Thoracic aorta (tissue), 2 donors: ENCODE data around the gene FBXO15. TPM values are rescaled to one million over a fixed set of nuclear protein-coding genes. Genes with fewer than 3 reads are reported as not detected.

Source experiments
- ATAC-seq: fragments of 150-250 bp; one replicate; pipeline ENCODE4 v1.8.0; 2017; ENCODE audit warnings: low read depth; ENCODE audit not compliant: insufficient number of reproducible peaks, low FRiP score
- DNase-seq: peaks from one replicate; pipeline ENCODE4 v3.0.0-alpha.2; 2020; ENCODE audit warnings: low spot score
- H3K27ac ChIP-seq, 2 donors: fragments of 200-600 bp; sonication (generic); 1 replicate in 1 of 2; 2 replicates in 1 of 2; pipeline ENCODE4 v1.5.1; 2016; ENCODE audit warnings: mild to moderate bottlenecking in 2 of 2, moderate library complexity in 2 of 2
- H3K27me3 ChIP-seq: fragments of 200-600 bp; sonication (generic); replicated peaks from 2 replicates; pipeline ENCODE4 v1.6.0; 2016; ENCODE audit warnings: mild to moderate bottlenecking; ENCODE audit not compliant: insufficient read depth
- H3K36me3 ChIP-seq: fragments of 200-600 bp; sonication (generic); one replicate; pipeline ENCODE4 v1.5.1; 2016
- H3K4me1 ChIP-seq, 2 donors: fragments of 200-600 bp; sonication (generic); 1 replicate in 1 of 2; 2 replicates in 1 of 2; pipeline versions ENCODE4 v1.5.1 to v1.6.0; 2016; ENCODE audit warnings: low read depth in 2 of 2, mild to moderate bottlenecking in 1 of 2; ENCODE audit not compliant: control insufficient read depth in 1 of 2
- H3K4me3 ChIP-seq: fragments of 200-600 bp; sonication (generic); 2 replicates; pipeline ENCODE4 v1.5.1; 2016; ENCODE audit warnings: mild to moderate bottlenecking
- H3K9me3 ChIP-seq: fragments of 200-600 bp; sonication (generic); 2 replicates; pipeline ENCODE4 v1.5.1; 2016
- total RNA-seq, 2 donors: library from RNA; depleted of rRNA; stranded (reverse); fragments of >200 nt; gene quantifications; one replicate each; pipeline versions ENCODE4 v1.1.0 to v1.2.3, GENCODE V29; 2016
- TF ChIP-seq, protein P1 (sequence below): fragments of 200-600 bp; sonication (generic); IDR thresholded peaks from one replicate; pipeline ENCODE4 v1.5.1; 2019; ENCODE audit warnings: antibody characterized with exemption

The FBXO15 gene
- total RNA-seq, 2 donors from 2014 or later: 1.8 TPM; not detected in 1

GRCh38 chr18:74074668-74075564, 72.7 kb downstream of the FBXO15 start:
- Histone ChIP-seq H3K36me3 (no peaks in the 10 kb centered on the region), H3K4me1 (no peaks in the 10 kb centered on the region), H3K27me3 (no peaks in the 10 kb centered on the region), H3K4me3 (no peak overlapping the region), H3K9me3 (no peaks in the 10 kb centered on the region), H3K27ac (no peak overlapping the region)
- DNase-seq (no peak), ATAC-seq (no peak)
- TF ChIP-seq, protein P1, sequence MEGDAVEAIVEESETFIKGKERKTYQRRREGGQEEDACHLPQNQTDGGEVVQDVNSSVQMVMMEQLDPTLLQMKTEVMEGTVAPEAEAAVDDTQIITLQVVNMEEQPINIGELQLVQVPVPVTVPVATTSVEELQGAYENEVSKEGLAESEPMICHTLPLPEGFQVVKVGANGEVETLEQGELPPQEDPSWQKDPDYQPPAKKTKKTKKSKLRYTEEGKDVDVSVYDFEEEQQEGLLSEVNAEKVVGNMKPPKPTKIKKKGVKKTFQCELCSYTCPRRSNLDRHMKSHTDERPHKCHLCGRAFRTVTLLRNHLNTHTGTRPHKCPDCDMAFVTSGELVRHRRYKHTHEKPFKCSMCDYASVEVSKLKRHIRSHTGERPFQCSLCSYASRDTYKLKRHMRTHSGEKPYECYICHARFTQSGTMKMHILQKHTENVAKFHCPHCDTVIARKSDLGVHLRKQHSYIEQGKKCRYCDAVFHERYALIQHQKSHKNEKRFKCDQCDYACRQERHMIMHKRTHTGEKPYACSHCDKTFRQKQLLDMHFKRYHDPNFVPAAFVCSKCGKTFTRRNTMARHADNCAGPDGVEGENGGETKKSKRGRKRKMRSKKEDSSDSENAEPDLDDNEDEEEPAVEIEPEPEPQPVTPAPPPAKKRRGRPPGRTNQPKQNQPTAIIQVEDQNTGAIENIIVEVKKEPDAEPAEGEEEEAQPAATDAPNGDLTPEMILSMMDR: no peak

- Histone ChIP-seq H3K36me3 (no peaks in the 10 kb centered on the region), H3K9me3 (no peaks in the 10 kb centered on the region), H3K27ac (no peak overlapping the region), H3K27me3 (no peaks in the 10 kb centered on the region), H3K4me3 (no peak overlapping the region), H3K4me1 (no peaks in the 10 kb centered on the region)
- TF ChIP-seq, protein P1: no peak
- DNase-seq (no peak), ATAC-seq (no peak)
These were observed 73.5 kb downstream of the FBXO15 start for GRCh38 chr18:74073957-74074667.

DNA sequence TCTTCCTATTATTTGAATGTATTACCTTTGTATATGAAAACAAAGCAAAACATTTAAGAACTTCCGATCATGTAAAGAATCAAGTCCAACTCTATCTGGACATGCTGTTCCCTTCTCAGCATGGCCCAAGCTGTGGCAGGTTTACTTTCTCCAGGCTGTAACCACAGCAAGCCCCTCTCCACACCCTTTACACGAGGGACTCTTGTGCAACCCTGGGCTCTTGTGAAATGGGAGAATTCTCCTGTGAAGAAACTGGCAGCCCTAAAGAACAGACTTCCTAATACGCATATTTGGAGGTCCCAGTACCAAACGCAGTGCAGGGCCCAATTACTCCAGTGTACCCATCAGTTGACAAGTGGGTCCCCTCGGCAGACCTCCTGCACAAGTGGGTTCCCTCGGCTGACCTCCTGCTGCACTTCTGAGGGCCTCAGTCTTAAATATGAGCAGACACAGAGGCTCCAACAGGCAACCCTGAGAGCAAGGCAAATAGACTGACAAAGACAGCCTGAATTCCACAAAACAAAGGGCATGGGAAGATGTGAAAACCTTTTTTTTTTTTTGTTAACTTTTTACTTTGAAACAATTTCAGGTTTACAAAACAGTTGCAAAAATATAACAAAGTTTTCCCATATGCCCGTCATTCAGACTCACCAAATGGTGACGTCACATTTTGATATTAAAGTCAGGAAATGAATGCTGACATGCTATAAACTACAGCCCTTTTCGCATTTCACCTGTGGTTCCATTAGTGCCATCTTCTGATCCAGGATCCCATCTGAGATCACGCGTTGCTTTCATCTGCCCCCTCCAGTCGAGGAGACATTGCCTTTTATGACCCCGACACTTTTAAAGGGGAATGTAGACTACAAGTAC, 78.2 kb downstream of the FBXO15 start:
- H3K4me1 ChIP-seq: no peaks in the 10 kb centered on the region
- DNase-seq (no peak), ATAC-seq (no peak)
- no peak overlapping the region for H3K4me3 ChIP-seq
- no peaks in the 10 kb centered on the region for H3K36me3 ChIP-seq
- H3K27ac ChIP-seq: no peak overlapping the region
- H3K27me3 ChIP-seq: no peaks in the 10 kb centered on the region
- TF ChIP-seq, protein P1: no peak
- H3K9me3 ChIP-seq: no peaks in the 10 kb centered on the region

DNA sequence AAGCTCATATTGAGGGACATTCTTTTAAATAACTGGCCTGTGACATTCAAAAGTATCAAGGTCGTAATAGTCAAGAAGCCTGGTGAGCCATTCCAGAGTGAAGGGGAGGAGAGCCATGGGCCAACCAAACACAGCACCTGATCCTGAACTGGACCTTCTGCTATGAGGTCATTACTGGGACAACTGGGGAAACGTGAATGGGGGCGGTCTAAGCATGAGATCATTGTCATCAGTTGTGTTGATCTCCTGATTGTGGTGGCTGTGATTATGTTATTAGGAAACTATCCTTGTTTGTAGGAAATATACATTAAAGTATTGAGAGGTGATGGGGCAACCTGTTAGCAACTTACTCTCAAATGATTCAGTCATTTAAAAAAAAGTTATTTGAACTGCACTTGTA, 79.3 kb downstream of the FBXO15 start:
- DNase-seq (no peak), ATAC-seq (no peak)
- H3K4me1 ChIP-seq: no peaks in the 10 kb centered on the region
- TF ChIP-seq, protein P1: no peak
- no peaks in the 10 kb centered on the region for H3K27me3 ChIP-seq
- H3K9me3 ChIP-seq: no peaks in the 10 kb centered on the region
- H3K36me3 ChIP-seq: no peaks in the 10 kb centered on the region
- H3K27ac ChIP-seq: no peak overlapping the region
- H3K4me3 ChIP-seq: no peak overlapping the region
